ENCODE data around the gene KCNIP3.

GRCh38 chr2:95362486-95362885 is 65.3 kb downstream of the KCNIP3 start:
- TF ChIP-seq POLR2A (IDR thresholded peaks at IDR 0.05) = no peak
- TF ChIP-seq, protein P1, sequence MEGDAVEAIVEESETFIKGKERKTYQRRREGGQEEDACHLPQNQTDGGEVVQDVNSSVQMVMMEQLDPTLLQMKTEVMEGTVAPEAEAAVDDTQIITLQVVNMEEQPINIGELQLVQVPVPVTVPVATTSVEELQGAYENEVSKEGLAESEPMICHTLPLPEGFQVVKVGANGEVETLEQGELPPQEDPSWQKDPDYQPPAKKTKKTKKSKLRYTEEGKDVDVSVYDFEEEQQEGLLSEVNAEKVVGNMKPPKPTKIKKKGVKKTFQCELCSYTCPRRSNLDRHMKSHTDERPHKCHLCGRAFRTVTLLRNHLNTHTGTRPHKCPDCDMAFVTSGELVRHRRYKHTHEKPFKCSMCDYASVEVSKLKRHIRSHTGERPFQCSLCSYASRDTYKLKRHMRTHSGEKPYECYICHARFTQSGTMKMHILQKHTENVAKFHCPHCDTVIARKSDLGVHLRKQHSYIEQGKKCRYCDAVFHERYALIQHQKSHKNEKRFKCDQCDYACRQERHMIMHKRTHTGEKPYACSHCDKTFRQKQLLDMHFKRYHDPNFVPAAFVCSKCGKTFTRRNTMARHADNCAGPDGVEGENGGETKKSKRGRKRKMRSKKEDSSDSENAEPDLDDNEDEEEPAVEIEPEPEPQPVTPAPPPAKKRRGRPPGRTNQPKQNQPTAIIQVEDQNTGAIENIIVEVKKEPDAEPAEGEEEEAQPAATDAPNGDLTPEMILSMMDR (IDR thresholded peaks at IDR 0.05) = no peak

Measured in esophagus squamous epithelium (tissue), 4 donors.